Measurements from ENCODE around the gene TBC1D14. TPM values are rescaled to one million over a fixed set of nuclear protein-coding genes. Genes with fewer than 3 reads are reported as not detected.

Gene TBC1D14
- total RNA-seq, 2 experiments from 2014 or later = 37.1 to 37.3 TPM

DNA sequence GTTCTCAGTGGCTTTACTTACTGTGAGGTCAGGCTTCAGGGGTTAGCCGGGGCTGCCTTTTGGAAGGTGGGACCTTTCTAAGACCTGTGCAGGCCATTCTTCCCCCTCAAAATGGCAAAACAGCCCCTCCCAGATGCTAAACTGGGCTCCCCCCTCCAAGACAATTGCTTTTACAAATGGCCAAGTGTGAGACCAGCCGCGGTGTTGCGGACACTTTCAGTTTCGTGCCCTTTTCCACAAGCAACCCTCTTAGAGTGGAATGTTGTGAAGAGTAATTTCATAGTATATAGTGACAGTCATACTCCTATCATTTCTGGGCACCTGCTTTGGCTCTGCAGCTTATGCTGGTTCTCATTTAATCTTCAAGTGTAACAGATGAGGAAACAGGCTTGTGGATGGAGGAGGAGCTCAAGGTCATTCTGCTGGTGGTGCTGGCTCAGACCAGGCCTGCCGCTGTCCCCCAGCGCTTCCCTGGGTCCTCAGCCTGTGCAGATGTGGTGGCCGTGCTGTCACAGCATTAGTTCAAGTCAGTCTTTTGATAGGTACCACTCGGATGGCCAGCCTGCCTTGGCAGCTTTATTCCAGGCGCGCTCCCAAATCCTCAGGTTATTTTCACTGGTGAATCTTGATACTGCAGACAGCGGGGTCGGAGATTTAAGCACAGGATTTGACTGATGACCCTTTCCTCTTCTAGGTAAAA lies 78.5 kb downstream of the TBC1D14 start:
- H3K4me1 Mint-ChIP-seq (ENCODE audit: low read depth) = peaks cover 75% of the 10 kb centered on the region
- H3K27ac Mint-ChIP-seq = no peak overlapping the region
- no peaks in the 10 kb centered on the region for H3K36me3 Mint-ChIP-seq

DNA sequence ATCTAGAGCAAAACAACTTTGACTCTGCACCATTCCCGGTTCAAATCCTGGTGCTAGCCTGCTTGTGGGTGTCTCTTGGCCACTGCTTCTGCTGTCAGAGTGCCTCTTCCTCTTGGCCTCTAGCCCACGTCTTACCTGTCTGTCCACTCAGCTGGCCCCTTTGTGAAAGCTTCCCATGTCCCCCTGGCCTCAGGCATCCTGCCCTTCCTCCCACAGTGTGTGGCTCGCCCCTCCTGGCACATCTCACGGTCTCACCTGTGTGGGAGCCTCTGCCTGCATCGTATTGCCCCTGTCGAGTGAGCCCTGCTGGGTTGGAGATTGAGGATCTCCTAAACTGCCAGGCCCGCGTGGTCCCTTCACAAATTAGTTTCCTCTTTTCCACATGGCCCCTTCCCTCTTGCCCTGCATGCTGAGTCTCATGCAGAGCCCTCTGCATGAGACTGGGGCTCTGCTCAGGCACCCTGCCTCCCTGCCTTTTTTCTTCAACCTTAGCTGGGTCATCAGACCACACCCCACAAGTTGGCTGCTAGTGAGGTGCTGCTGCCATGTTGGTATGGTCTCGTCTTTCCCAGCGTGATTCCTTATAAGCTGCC lies 79.8 kb downstream of the TBC1D14 start:
- Mint-ChIP-seq H3K9me3 (no peaks in the 10 kb centered on the region), H3K4me3 (peak overlapping the region; percentile 25), H3K27me3 (no peaks in the 10 kb centered on the region), H3K36me3 (peaks cover 2% of the 10 kb centered on the region), H3K4me1 (ENCODE audit: low read depth) (peaks cover 65% of the 10 kb centered on the region), H3K27ac (no peak overlapping the region)
- ChIA-PET CTCF (interaction anchor here (4.1 kb wide), 1 partner anchor 54 kb away, joined by 12 read pairs; the partner anchor contains the start of gene TADA2B), POLR2A (no interaction called here)
- intact Hi-C loops (cut with micrococcal nuclease) = loop anchor here (5.0 kb wide), 1 partner anchor 272 kb away; the partner anchor contains the start of gene BLOC1S4
- DNase-seq = no peak

More for the DNA sequence above, 78.5 kb downstream of the TBC1D14 start:
- no peak for DNase-seq
- CTCF ChIA-PET = interaction anchor here (2.6 to 2.7 kb wide), 2 partner anchors 14 to 55 kb away, joined by 14 to 15 read pairs; partner anchors contain the start of gene TADA2B
- POLR2A ChIA-PET = interaction anchor here (0.7 to 1.9 kb wide), 3 partner anchors 20 to 89 kb away, joined by 3 to 6 read pairs (median 3); no protein-coding TSS in a partner anchor
- Mint-ChIP-seq H3K4me3 (peak overlapping the region; percentile 97), H3K9me3 (no peaks in the 10 kb centered on the region), H3K27me3 (no peaks in the 10 kb centered on the region)
- intact Hi-C loops (cut with micrococcal nuclease) = loop anchor here (5.0 kb wide), 1 partner anchor 271 kb away; the partner anchor contains the start of gene BLOC1S4

DNA sequence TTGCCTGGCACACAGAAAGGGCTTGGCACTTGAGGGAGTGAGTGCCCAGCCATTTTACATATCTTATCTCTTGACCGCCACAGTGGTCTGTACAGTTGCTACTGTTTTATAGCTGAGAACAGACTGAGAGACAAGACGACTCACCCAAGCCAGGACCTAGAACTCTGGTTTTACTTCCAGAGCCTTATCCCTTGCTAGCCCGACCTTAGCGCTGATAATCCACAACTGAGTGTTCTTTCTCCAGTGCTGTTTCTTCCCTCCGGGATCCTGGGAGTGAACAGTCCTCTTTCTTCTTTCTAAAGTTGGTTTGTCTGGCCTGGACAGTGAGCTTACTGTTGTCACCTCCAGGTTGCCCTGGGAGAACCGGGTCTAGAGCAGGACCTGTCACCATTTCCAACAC lies 81.0 kb downstream of the TBC1D14 start:
- DNase-seq = no peak
- ChIA-PET POLR2A (interaction anchor here (0.6 kb wide), 1 partner anchor 33 kb away, joined by 3 read pairs; no protein-coding TSS in a partner anchor), CTCF (interaction anchor here (4.1 kb wide), 1 partner anchor 52 kb away, joined by 12 read pairs; the partner anchor contains the start of gene TADA2B)
- Mint-ChIP-seq H3K4me3 (no peak overlapping the region), H3K36me3 (peaks cover 6% of the 10 kb centered on the region), H3K27me3 (no peaks in the 10 kb centered on the region), H3K4me1 (ENCODE audit: low read depth) (peaks cover 53% of the 10 kb centered on the region), H3K9me3 (no peaks in the 10 kb centered on the region), H3K27ac (no peak overlapping the region)
- intact Hi-C loops (cut with micrococcal nuclease) = no loop called here

DNA sequence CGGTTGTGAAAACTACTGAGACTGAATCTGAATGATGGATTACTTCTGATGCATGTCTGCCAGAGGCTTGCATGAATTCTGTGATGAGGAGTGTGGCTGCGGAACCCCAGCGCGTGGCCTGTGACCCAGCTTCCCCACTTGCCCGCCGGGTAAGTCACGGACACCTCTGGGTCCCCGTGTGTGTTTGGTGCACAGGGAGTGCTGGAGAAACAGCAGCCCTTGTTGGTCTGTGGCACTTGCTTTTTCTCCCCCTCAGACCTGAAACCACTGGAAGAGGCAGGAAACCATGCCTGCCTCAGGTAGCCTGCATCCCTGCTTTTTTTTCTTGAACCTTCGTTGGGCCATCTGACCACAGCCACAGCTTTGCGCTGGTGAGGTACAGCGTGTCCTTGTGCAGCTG lies 81.6 kb downstream of the TBC1D14 start:
- Mint-ChIP-seq H3K4me3 (no peak overlapping the region), H3K27ac (no peak overlapping the region), H3K27me3 (no peaks in the 10 kb centered on the region), H3K36me3 (peaks cover 6% of the 10 kb centered on the region), H3K9me3 (no peaks in the 10 kb centered on the region), H3K4me1 (ENCODE audit: low read depth) (peaks cover 47% of the 10 kb centered on the region)
- POLR2A ChIA-PET = interaction anchor here (0.6 to 0.8 kb wide), 2 partner anchors 33 to 82 kb away, joined by 3 to 4 read pairs; partner anchors contain the start of gene TBC1D14
- no peak for DNase-seq
- CTCF ChIA-PET = interaction anchor here (0.9 to 4.1 kb wide), 3 partner anchors 17 to 52 kb away, joined by 3 to 12 read pairs (median 3); partner anchors contain the start of gene TADA2B
- intact Hi-C loops (cut with micrococcal nuclease) = no loop called here

DNA sequence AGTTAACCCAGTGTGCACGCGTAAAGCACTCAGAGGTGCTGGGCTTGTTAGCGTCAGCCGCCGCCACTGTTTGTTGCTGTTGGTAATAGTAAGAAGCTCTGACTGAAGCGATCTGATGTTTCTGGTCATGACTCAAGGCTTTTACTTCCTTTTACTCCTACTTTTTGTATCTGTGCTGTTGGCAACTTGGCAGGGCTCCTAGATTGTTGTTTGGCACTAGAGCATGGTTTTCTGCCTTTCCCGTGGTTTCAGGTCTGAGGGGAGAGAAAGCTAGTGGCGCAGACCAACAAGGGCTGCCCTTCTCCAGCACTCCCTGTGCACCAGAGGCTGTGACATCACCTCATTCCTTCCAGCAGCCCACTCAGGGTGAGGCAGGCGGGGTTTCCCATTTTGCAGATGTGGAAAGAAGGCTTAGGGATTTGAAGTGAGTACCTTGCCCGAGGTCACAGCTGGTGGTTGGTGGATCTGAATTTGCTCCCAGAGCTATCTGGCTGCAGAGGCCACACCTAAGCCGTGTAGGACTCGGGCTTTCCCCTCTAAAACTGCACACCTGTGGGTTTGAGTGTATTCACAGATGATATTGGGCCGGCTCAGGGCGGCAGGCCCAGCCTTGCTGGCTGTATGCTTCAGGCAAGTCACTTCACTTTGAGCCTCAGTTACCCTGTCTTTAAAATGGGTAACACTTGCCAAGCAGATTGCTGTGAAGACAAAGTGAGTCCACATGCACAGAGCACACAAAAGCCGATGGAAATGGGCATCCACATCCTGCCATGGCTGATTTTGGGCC lies 82.3 kb downstream of the TBC1D14 start:
- peak; percentile 26 for DNase-seq
- H3K27ac Mint-ChIP-seq = no peak overlapping the region
- intact Hi-C loops (cut with micrococcal nuclease) = no loop called here
- CTCF ChIA-PET = interaction anchor here (0.9 to 4.1 kb wide), 3 partner anchors 18 to 51 kb away, joined by 3 to 12 read pairs (median 3); partner anchors contain the start of gene TADA2B
- peaks cover 7% of the 10 kb centered on the region for H3K36me3 Mint-ChIP-seq
- no peaks in the 10 kb centered on the region for H3K27me3 Mint-ChIP-seq
- POLR2A ChIA-PET = interaction anchor here (0.8 kb wide), 1 partner anchor 83 kb away, joined by 4 read pairs; the partner anchor contains the start of gene TBC1D14
- no peak overlapping the region for H3K4me3 Mint-ChIP-seq
- peaks cover 46% of the 10 kb centered on the region for H3K4me1 Mint-ChIP-seq (ENCODE audit: low read depth)
- no peaks in the 10 kb centered on the region for H3K9me3 Mint-ChIP-seq

DNA sequence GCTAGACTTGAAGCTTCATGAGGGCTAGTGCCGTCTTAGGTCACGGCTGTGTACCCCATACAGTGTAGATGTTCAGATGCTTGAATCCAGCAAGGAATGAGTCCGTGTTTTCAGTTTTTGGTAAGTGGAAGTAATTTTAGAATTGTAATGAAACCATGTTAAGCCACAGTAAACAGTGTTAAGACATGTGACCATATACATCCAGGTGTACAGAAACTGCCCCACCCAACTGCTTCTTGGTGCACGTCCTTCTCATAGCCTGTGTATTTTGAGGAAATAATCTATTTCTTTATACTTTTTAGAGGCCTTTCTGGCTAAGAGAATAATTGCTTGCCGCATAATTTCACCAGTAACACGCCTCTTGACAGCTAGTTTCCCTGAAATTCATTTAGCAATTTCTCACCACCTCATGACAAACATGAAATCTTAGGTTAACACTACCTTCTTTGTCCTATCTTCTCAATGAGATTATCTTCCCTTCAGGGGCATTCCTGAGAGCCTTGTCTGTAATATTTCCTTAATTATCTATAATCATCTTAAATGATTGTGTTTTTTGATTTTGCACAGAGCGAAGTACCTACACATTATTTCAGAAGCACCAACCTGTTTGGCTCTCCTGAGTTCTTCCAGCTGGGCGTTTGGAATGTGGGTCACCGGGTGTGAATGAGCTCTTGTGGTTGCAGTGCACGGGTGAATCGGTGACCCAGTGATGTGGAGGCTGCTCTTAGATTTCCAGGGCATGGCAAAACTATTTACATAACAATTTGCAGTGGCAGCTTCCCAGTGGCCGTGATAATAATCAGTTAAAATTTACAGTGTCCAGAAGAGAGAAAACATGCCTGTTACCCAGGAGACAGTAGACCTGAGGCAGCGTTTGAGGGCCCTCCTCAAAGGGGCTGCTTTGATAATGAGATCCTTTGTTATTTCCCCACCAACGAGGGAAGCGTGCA lies 83.4 kb downstream of the TBC1D14 start:
- Mint-ChIP-seq H3K4me1 (ENCODE audit: low read depth) (peaks cover 42% of the 10 kb centered on the region), H3K9me3 (no peaks in the 10 kb centered on the region), H3K27me3 (no peaks in the 10 kb centered on the region), H3K4me3 (no peak overlapping the region), H3K36me3 (peaks cover 12% of the 10 kb centered on the region), H3K27ac (no peak overlapping the region)
- intact Hi-C loops (cut with micrococcal nuclease) = no loop called here
- ChIA-PET CTCF (interaction anchor here (1.1 to 4.1 kb wide), 3 partner anchors 18 to 78 kb away, joined by 3 to 12 read pairs (median 3); partner anchors contain the start of gene TADA2B), POLR2A (no interaction called here)
- no peak for DNase-seq

DNA sequence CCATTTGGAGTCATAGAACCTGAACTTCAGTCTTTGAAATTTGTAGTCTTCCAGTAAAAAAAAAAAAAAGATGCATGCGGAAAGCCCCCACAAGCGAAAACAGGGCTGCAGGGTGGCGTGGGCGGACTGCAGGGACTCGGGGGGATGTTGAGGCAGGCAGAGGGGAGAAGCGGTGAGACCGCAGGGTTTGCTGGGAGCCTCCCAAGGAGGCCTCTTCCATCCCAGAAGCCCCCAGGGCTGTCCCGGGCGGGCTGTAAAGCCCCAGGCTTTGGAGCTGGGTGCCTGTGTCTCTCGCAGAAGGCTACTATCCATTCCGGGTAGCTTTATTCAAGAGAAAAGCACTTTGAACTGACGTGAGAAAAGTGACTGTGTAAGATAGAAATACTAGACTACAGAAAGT lies 86.9 kb downstream of the TBC1D14 start:
- Mint-ChIP-seq H3K4me1 (ENCODE audit: low read depth) (peaks cover 24% of the 10 kb centered on the region), H3K36me3 (peaks cover 39% of the 10 kb centered on the region), H3K27ac (no peak overlapping the region), H3K27me3 (no peaks in the 10 kb centered on the region), H3K4me3 (no peak overlapping the region), H3K9me3 (no peaks in the 10 kb centered on the region)
- intact Hi-C loops (cut with micrococcal nuclease) = no loop called here
- ChIA-PET POLR2A (no interaction called here), CTCF (interaction anchor here (1.6 kb wide), 1 partner anchor 10 kb away, joined by 5 read pairs; no protein-coding TSS in a partner anchor)
- DNase-seq = no peak

DNA sequence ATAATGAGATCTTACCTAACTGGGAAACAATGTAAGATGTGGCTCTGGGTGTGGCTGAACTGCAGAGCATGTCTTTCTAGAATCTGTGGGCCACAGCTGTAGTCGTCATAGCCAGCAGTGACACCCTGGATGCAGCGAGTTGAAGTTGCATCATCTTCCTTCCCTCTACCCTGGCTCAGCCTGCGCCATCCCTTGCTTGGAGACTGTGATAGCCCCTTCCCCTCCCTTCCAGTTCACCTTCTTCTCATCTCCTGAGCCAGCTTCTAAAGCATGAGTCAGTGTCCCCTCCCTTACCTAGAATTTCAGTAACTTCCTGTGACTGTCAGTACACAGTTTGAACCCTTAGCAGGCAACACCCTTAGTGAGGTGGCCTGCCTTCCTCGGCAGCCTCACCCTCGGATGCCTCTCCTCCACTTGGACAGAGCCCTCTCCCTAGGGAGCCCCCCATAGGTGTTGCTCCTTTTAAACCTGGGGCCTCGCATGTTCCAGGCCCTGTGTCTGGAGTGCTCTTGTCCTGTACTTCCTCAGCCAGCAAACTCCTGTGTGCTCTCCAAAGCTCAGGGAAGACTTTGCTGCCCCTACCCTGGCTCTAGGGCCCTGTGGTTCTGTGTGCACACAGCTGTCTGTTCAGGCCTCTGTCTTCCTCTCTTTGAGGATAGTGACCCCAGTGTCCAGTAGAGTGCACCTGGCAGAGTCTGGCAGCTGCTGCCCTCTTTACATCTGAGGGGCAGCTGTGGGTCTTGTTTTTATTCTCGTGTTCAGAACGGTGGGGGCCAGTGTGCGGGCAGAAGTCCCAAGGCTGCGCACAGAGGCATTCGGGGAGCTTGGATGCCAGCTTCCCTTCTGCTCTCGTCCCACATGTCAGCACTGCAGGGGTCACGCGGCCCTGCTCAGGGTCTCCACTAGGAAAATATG lies 89.8 kb downstream of the TBC1D14 start:
- Mint-ChIP-seq H3K27me3 (no peaks in the 10 kb centered on the region), H3K36me3 (peaks cover 49% of the 10 kb centered on the region), H3K27ac (peak overlapping the region; percentile 81), H3K9me3 (no peaks in the 10 kb centered on the region), H3K4me3 (no peak overlapping the region), H3K4me1 (ENCODE audit: low read depth) (peaks cover 16% of the 10 kb centered on the region)
- intact Hi-C loops (cut with micrococcal nuclease) = no loop called here
- CTCF ChIA-PET = interaction anchor here (1.0 to 1.4 kb wide), 4 partner anchors 13 to 279 kb away, joined by 3 to 4 read pairs (median 4); no protein-coding TSS in a partner anchor
- DNase-seq = peak; percentile 70
- POLR2A ChIA-PET = interaction anchor here (0.7 to 0.8 kb wide), 2 partner anchors 44 to 100 kb away, joined by 3 read pairs; partner anchors contain the start of gene TADA2B

DNA sequence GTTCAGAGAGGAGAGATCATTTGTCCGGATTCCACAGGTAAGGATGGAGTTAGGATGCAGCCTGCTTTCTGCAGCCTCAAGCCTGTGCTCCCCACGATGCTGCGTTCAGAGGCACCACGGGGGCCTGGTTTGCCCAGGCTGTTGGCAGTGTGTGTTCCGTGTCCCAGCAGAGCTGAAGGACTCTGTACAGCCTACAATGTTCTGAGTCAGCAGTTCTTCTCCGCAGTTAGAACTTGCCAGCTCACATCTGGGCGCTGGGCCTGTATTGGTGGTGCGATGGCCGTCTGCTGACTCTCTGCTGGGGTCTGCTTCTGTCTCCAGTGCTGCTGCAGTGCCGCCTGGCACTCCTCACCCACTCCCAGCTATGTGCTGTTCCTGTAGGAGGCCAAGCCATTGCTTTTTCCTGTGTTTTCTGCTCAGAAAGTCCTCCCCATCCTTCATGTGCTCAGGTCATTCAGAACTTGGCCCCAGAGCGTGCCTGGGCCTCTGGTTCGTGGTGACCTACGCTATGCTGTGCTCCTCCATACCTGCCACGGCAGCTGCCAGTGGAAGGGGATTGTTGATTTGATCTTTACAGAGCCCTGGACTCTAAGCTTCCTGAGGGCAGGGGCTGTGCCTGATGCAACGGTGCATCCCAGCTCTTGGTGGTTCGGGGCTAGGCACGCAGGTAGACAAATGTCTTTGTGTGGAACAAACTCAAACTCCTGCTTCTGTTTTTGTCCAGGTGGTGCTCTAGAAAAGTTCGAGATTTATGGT lies 91.0 kb downstream of the TBC1D14 start:
- CTCF ChIA-PET = interaction anchor here (1.4 kb wide), 1 partner anchor 26 kb away, joined by 4 read pairs; no protein-coding TSS in a partner anchor
- no peak overlapping the region for H3K27ac Mint-ChIP-seq
- peaks cover 47% of the 10 kb centered on the region for H3K36me3 Mint-ChIP-seq
- no peaks in the 10 kb centered on the region for H3K27me3 Mint-ChIP-seq
- POLR2A ChIA-PET = no interaction called here
- intact Hi-C loops (cut with micrococcal nuclease) = no loop called here
- no peak for DNase-seq
- peaks cover 16% of the 10 kb centered on the region for H3K4me1 Mint-ChIP-seq (ENCODE audit: low read depth)
- no peak overlapping the region for H3K4me3 Mint-ChIP-seq
- no peaks in the 10 kb centered on the region for H3K9me3 Mint-ChIP-seq

All from activated CD4-positive, alpha-beta memory T cell treated with anti-CD3 and anti-CD28 coated beads for 36 hours (primary cell).